Colonic mucosa (tissue), 4 donors: ENCODE data around the gene PAPOLA. TPM values are rescaled to one million over a fixed set of nuclear protein-coding genes. Genes with fewer than 3 reads are reported as not detected.

Experiments used
- DNase-seq: peaks from one replicate; pipeline ENCODE4 v3.0.0-alpha.2; 2020
- H3K27ac ChIP-seq: fragments of 200-600 bp; one replicate; pipeline ENCODE4 v1.8.0; 2021
- H3K27me3 ChIP-seq: fragments of 200-600 bp; one replicate; pipeline ENCODE4 v1.8.0; 2021
- H3K36me3 ChIP-seq: fragments of 200-600 bp; one replicate; pipeline ENCODE4 v1.8.0; 2021
- H3K4me1 ChIP-seq: fragments of 200-600 bp; one replicate; pipeline ENCODE4 v1.8.0; 2021; ENCODE audit warnings: mild to moderate bottlenecking
- H3K4me3 ChIP-seq: fragments of 200-600 bp; one replicate; pipeline ENCODE4 v1.8.0; 2021
- H3K9ac ChIP-seq, 2 donors: one replicate each; pipeline ENCODE4 v1.7.0; 2013; ENCODE audit warnings: control low read depth in 2 of 2, low read depth in 2 of 2, low read length in 2 of 2
- H3K9me3 ChIP-seq: fragments of 200-600 bp; one replicate; pipeline ENCODE4 v1.8.0; 2021
- CTCF ChIP-seq: fragments of 200-600 bp; IDR thresholded peaks from one replicate; pipeline ENCODE4 v1.8.0; 2022; ENCODE audit warnings: antibody characterized with exemption, mild to moderate bottlenecking
- intact Hi-C: fragments of 100-400 bp; cut with DNase I; formaldehyde crosslinking; loops from one replicate; pipeline ENCODE4 v1.14.1; 2022
- total RNA-seq, 2 donors: library from RNA; stranded (reverse); fragmentation: NEBNext Ultra II Directional in 1 of 2; extraction: Animal tissue kit (Norgen Biotek cat#: 25700) in 1 of 2; gene quantifications; one replicate each; pipeline ENCODE4 v1.2.1, GENCODE V29; 2021
- donor health status: healthy.
- donor health status: DM: no; HTN: no; CAD: no.
- donor health status: DM: no; HTN: no; CAD: no.

The PAPOLA gene
- total RNA-seq, 2 donors from 2014 or later: 176 to 196 TPM

DNA sequence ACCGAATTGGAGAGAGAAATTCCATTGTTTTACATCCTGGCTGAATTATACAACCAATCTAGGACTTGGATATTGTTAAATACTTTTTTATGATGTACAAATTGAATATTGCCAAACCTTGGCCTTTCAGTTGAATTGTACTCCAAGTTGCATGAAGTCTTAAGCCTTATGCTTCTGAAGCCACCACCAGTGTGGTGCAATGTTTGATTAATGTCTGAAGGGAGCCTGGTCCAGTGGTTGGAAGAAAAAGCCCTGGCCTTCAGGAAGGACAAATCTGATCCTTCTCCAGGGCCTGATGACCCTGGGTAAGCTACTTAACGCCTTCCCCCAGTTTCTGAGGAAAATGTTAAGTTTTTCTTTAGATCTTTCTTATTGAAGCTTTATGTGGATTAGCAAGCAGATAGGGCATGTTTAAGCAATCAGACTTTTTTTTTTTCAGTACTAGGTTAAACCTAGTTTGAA is 72.0 kb downstream of the PAPOLA start:
- Histone ChIP-seq H3K9me3 (no peaks in the 10 kb centered on the region), H3K4me3 (no peak overlapping the region), H3K36me3 (no peaks in the 10 kb centered on the region), H3K27ac (no peak overlapping the region), H3K27me3 (no peaks in the 10 kb centered on the region), H3K9ac (no peak overlapping the region), H3K4me1 (no peaks in the 10 kb centered on the region)
- intact Hi-C loops: no loop called here
- DNase-seq: no peak
- TF ChIP-seq CTCF: no peak

DNA sequence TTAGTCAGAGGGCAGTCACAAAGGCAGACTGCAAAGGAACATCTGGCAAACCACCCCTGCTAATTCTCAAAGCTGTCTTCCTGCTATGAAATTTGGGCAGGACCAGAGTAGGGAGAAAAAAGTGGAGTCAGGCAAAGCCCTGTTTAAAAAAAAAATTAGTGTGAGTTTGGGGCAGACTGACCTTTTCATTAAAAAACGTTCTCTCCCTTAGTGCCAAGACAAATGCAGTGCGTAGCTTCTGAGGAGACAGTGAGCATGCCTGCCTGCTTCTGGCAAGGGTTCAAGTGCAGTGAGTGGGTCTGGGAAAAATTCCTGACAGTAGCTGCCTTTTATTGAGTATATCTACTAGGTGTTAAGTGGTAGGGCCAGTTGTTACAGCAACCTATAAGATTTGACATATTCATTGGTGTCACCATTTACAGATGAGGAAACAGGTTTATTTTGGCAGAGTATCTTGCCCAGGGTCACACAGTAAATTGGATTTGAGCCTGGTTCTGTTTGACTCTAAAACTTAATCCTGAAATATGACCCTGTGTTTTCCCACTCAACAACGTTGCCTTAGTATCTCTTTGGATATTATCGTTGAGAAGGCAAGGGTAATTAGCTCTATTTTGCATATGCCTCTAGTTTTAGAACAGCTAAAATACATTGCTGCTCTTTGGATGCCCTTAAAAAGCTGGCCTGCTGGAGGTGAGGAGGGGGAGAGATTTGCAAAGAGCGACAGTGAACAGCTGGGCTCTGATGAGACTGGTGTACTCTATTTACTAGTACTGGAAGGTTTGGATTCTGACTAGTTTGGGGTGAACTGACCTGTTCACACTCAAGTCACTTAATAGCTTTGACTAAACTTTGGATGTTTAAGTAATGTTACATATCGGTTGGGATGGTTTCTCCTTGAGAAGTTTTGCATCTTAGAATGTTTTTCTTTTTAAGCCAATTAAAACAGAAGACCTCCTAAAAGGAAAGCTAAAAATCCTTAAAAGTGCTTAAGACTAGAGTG is 72.8 kb downstream of the PAPOLA start:
- no peaks in the 10 kb centered on the region for H3K36me3 ChIP-seq
- no peak overlapping the region for H3K27ac ChIP-seq
- no peak for DNase-seq
- H3K4me3 ChIP-seq: no peak overlapping the region
- no peaks in the 10 kb centered on the region for H3K4me1 ChIP-seq
- no peaks in the 10 kb centered on the region for H3K27me3 ChIP-seq
- H3K9me3 ChIP-seq: no peaks in the 10 kb centered on the region
- H3K9ac ChIP-seq: no peak overlapping the region
- intact Hi-C loops: no loop called here
- no peak for TF ChIP-seq CTCF

DNA sequence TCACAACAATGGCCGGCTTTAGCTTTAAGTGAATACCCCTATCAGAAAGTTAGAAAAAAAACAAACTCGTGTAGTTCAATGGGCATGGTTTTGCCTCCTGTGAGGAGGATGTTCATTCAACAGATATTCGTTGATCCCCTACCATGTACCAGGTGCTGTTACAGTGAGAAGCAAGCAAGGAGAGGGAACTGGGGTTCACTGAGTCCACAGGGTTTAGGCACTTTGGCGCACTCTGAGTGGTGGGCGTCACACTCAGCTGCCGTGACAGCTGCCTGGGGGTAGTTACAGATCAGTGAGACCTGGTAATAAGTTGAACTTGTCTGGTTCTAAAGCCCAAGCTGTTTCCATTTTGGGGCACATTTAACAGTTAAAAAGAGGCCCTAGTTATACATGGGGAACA is 74.2 kb downstream of the PAPOLA start:
- H3K27me3 ChIP-seq: no peaks in the 10 kb centered on the region
- no peaks in the 10 kb centered on the region for H3K36me3 ChIP-seq
- no peaks in the 10 kb centered on the region for H3K9me3 ChIP-seq
- intact Hi-C loops: no loop called here
- H3K4me1 ChIP-seq: no peaks in the 10 kb centered on the region
- no peak overlapping the region for H3K4me3 ChIP-seq
- no peak overlapping the region for H3K27ac ChIP-seq
- TF ChIP-seq CTCF: no peak
- no peak for DNase-seq
- no peak overlapping the region for H3K9ac ChIP-seq

DNA sequence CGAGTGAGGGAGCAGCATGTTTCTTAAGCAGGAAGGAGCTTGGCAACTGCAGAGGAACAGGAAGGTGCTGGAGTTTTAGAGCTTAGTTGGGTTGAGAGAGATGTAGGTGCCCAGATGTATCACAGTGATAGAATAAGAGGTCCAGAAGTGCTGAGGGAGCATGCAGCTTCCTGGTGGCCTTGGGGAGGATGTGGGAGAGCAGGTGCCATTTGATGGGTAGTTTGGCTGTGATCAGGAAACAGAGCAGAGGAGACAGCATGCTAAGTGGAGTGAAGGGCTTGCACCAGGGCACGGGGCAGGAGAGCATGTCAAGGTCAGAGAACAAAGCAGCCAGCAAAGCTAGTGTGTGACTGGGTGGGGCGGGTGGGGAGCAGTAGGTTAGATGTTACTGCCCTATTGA is 74.8 kb downstream of the PAPOLA start:
- no peaks in the 10 kb centered on the region for H3K4me1 ChIP-seq
- intact Hi-C loops: no loop called here
- no peak for TF ChIP-seq CTCF
- H3K27me3 ChIP-seq: no peaks in the 10 kb centered on the region
- H3K4me3 ChIP-seq: no peak overlapping the region
- no peaks in the 10 kb centered on the region for H3K9me3 ChIP-seq
- no peak overlapping the region for H3K27ac ChIP-seq
- no peaks in the 10 kb centered on the region for H3K36me3 ChIP-seq
- no peak for DNase-seq
- H3K9ac ChIP-seq: no peak overlapping the region

GRCh38 chr14:96578619-96579018 is 76.4 kb downstream of the PAPOLA start:
- no peak for DNase-seq
- H3K4me3 ChIP-seq: no peak overlapping the region
- H3K36me3 ChIP-seq: no peaks in the 10 kb centered on the region
- H3K27ac ChIP-seq: no peak overlapping the region
- intact Hi-C loops: no loop called here
- TF ChIP-seq CTCF: no peak
- no peak overlapping the region for H3K9ac ChIP-seq
- no peaks in the 10 kb centered on the region for H3K27me3 ChIP-seq
- H3K9me3 ChIP-seq: no peaks in the 10 kb centered on the region
- no peaks in the 10 kb centered on the region for H3K4me1 ChIP-seq
